ENCODE results near the gene CDCP2.
"Not testable (repeated sequence)": the region's sequence is repeated elsewhere in the genome, so short reads cannot be mapped to it uniquely, and the experiment has no call there.

The CDCP2 gene

GRCh38 chr1:54096877-54097240, 55.9 kb downstream of the CDCP2 start:
- Mint-ChIP-seq H3K27me3 (no peaks in the 10 kb centered on the region), H3K4me3 (no peak overlapping the region), H3K27ac (no peak overlapping the region), H3K4me1 (no peaks in the 10 kb centered on the region), H3K36me3 (peaks cover 12% of the 10 kb centered on the region), H3K9me3 (no peaks in the 10 kb centered on the region)

DNA sequence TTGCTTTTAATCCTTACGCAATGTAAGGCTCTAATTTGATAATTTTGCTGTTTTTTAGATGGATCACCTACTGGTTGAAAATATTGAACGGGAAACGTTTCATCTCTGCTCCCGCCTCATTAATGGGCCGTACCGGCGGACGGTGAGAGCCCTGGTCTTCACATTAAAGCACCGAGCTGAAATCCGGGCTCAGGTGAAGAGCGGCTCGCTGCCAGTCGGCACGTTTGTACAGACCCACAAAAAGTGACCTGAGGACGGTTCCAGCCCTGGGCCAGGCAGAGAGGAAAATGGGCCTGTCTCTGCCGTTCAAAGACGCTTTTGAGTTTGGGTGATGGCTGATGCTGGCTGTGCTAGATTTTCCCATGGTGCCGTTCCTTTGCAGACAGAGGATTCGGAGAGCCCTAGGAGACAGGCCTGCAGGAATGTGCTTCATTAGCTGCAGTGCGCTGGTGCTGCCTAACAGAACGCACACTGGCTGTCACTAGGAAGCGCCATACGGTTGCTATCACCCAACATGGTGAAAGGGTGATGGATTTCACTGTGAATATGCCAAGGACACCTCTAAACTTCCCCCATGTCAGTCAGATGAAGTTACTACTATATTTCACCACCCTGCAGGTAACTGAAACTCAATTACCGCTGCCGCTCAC, 56.4 kb downstream of the CDCP2 start:
- Mint-ChIP-seq H3K27me3 (no peaks in the 10 kb centered on the region), H3K4me1 (no peaks in the 10 kb centered on the region), H3K9me3 (no peaks in the 10 kb centered on the region), H3K27ac (no peak overlapping the region), H3K4me3 (no peak overlapping the region), H3K36me3 (peaks cover 10% of the 10 kb centered on the region)

GRCh38 chr1:54095546-54096226, 57.1 kb downstream of the CDCP2 start:
- no peaks in the 10 kb centered on the region for H3K27me3 Mint-ChIP-seq
- H3K4me3 Mint-ChIP-seq = no peak overlapping the region
- no peaks in the 10 kb centered on the region for H3K4me1 Mint-ChIP-seq
- H3K9me3 Mint-ChIP-seq = no peaks in the 10 kb centered on the region
- no peak overlapping the region for H3K27ac Mint-ChIP-seq
- peaks cover 10% of the 10 kb centered on the region for H3K36me3 Mint-ChIP-seq

GRCh38 chr1:54094730-54095105, 58.1 kb downstream of the CDCP2 start:
- not testable (repeated sequence) for H3K27ac Mint-ChIP-seq, H3K9me3 Mint-ChIP-seq, H3K27me3 Mint-ChIP-seq, H3K36me3 Mint-ChIP-seq, H3K4me1 Mint-ChIP-seq, H3K4me3 Mint-ChIP-seq

DNA sequence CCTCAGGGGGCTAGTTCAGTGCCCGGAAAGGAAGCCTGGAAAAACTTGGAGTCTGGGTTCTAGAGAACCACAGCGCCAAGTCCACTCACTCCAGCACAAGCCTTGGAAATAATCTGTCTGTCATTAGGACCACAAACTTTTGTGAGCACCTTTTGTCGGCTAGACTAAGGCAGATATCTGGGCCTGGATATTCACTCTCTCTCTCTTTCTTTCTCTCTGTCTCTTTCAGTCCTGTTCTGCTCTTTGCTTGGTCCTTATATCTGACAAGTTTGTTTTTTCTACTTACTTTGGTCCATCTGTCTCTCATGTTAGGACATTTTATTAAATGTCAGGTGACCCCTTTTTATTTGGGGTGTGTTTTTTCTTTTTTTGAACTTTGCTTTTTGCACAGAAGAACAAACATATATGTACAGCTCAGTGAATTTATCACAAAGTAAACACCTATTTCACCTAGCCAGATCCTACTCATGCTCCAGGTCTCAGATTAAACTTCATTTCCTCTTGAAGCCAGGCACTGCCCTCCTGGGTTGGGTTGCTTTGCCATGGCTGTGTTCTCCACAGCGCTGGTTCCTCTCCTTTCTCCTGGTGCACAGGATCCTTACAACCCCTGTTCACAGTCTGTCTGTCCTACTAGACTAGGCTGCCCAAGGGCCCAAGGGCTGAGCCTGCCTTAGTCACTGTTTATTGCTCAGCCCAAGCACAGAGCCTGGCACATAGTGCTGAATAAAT, 58.6 kb downstream of the CDCP2 start:
- Mint-ChIP-seq H3K4me3 (no peak overlapping the region), H3K27me3 (no peaks in the 10 kb centered on the region), H3K27ac (no peak overlapping the region), H3K36me3 (peaks cover 8% of the 10 kb centered on the region), H3K9me3 (no peaks in the 10 kb centered on the region), H3K4me1 (no peaks in the 10 kb centered on the region)

- no peaks in the 10 kb centered on the region for H3K27me3 Mint-ChIP-seq
- no peak overlapping the region for H3K4me3 Mint-ChIP-seq
- no peaks in the 10 kb centered on the region for H3K9me3 Mint-ChIP-seq
- H3K36me3 Mint-ChIP-seq = peaks cover 5% of the 10 kb centered on the region
- H3K4me1 Mint-ChIP-seq = no peaks in the 10 kb centered on the region
- H3K27ac Mint-ChIP-seq = no peak overlapping the region
These were observed 61.1 kb downstream of the CDCP2 start for GRCh38 chr1:54091666-54092065.

GRCh38 chr1:54088385-54088784, 64.4 kb downstream of the CDCP2 start:
- Mint-ChIP-seq H3K9me3 (no peaks in the 10 kb centered on the region), H3K36me3 (peaks cover 5% of the 10 kb centered on the region), H3K4me1 (no peaks in the 10 kb centered on the region)

GRCh38 chr1:54086754-54087153, 66.0 kb downstream of the CDCP2 start:
- Mint-ChIP-seq H3K9me3 (no peaks in the 10 kb centered on the region), H3K4me1 (no peaks in the 10 kb centered on the region), H3K4me3 (no peak overlapping the region), H3K27me3 (no peaks in the 10 kb centered on the region), H3K27ac (no peak overlapping the region), H3K36me3 (peaks cover 7% of the 10 kb centered on the region)

More at GRCh38 chr1:54088385-54088784, 64.4 kb downstream of the CDCP2 start:
- Mint-ChIP-seq H3K27ac (no peak overlapping the region), H3K4me3 (no peak overlapping the region), H3K27me3 (no peaks in the 10 kb centered on the region)

DNA sequence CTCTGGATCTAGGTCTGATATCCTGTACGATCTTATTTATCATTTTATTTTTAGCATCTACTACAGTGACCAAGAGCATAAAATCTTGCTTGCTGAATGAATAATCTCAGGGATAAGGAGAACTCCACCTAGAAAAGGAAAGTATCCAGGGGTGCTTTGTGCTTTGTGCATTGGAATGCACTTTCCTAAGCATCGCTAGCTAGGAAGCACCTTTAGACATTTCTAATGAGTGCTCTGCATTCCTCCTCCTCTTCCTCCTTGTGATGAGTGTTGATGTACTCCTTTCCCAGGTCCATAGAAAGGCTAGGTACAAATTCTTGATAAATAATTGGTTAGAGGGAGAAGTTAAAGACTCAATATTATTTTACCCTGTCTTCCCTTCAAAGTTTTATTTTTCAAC, 68.0 kb downstream of the CDCP2 start:
- no peak overlapping the region for H3K4me3 Mint-ChIP-seq
- peaks cover 7% of the 10 kb centered on the region for H3K36me3 Mint-ChIP-seq
- no peaks in the 10 kb centered on the region for H3K9me3 Mint-ChIP-seq
- H3K4me1 Mint-ChIP-seq = peaks cover 4% of the 10 kb centered on the region
- no peaks in the 10 kb centered on the region for H3K27me3 Mint-ChIP-seq
- H3K27ac Mint-ChIP-seq = no peak overlapping the region
